A549 (cell line): ENCODE measurements around the gene DDX10.

Experiments
- BHLHE40 ChIP-seq: IDR thresholded peaks from 2 replicates; pipeline ENCODE4 v1.6.1; 2012; ENCODE audit warnings: low read depth, low read length, inconsistent platforms
- CBX2 ChIP-seq: fragments of 200-600 bp; sonication (generic); IDR thresholded peaks from 2 replicates; pipeline ENCODE4 v1.6.1; 2016; ENCODE audit warnings: low read depth, mild to moderate bottlenecking, borderline replicate concordance
- HOXA7 ChIP-seq: fragments of 250-450 bp; sonication (Bioruptor Pico); IDR thresholded peaks from 2 replicates; pipeline ENCODE4 v1.5.0; 2020; ENCODE audit warnings: mild to moderate bottlenecking, moderate library complexity
- KDM1A ChIP-seq: fragments of 200-600 bp; sonication (generic); IDR thresholded peaks from 2 replicates; pipeline ENCODE4 v1.6.1; 2016; ENCODE audit warnings: low read depth, mild to moderate bottlenecking
- RFX5 ChIP-seq: fragments of 450-650 bp; IDR thresholded peaks from 2 replicates; pipeline ENCODE4 v1.7.1; 2014; ENCODE audit warnings: antibody characterized with exemption, mild to moderate bottlenecking, moderate library complexity
- SMC3 ChIP-seq: fragments of >200 bp; sonication (Bioruptor Twin); formaldehyde crosslinking; IDR thresholded peaks from 3 replicates; pipeline ENCODE4 v1.6.1; 2018; ENCODE audit warnings: inconsistent platforms
- ZSCAN20 ChIP-seq: fragments of 250-450 bp; sonication (Bioruptor Pico); IDR thresholded peaks from 2 replicates; pipeline ENCODE4 v1.8.0; 2022; ENCODE audit warnings: mild to moderate bottlenecking, moderate library complexity
- TF ChIP-seq, protein P1 (sequence below): fragments of >200 bp; sonication (Bioruptor Twin); formaldehyde crosslinking; IDR thresholded peaks from 3 replicates; pipeline ENCODE4 v1.5.1; 2016
- TF ChIP-seq, protein P2 (sequence below): IDR thresholded peaks from 2 replicates; pipeline ENCODE4 v1.6.1; 2012

DNA sequence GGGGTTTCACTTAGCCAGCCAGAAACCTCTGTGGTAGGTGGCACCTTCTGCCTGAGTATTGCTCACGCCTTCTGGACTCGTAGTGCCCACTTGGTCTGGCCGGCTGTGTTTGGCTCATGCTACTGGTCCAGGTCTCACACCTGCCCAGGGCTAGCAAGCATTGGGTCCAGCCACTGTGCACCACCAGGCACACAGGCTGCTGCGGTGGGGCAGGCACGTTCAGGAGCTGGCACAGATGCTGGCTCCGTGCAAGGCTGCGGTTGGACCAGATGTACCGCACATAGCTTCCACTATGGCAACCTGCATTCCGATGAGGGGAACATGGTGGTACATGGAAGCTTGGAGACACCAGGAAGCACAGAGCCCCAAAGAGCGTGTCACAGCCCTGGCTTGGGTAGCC lies 36.5 kb upstream of the DDX10 start:
- TF ChIP-seq SMC3 (no peak), ZSCAN20 (CRISPR knock-in tag) (no peak), HOXA7 (CRISPR knock-in tag) (no peak), KDM1A (no peak), RFX5 (no peak), CBX2 (no peak), BHLHE40 (no peak)
- TF ChIP-seq, protein P1, sequence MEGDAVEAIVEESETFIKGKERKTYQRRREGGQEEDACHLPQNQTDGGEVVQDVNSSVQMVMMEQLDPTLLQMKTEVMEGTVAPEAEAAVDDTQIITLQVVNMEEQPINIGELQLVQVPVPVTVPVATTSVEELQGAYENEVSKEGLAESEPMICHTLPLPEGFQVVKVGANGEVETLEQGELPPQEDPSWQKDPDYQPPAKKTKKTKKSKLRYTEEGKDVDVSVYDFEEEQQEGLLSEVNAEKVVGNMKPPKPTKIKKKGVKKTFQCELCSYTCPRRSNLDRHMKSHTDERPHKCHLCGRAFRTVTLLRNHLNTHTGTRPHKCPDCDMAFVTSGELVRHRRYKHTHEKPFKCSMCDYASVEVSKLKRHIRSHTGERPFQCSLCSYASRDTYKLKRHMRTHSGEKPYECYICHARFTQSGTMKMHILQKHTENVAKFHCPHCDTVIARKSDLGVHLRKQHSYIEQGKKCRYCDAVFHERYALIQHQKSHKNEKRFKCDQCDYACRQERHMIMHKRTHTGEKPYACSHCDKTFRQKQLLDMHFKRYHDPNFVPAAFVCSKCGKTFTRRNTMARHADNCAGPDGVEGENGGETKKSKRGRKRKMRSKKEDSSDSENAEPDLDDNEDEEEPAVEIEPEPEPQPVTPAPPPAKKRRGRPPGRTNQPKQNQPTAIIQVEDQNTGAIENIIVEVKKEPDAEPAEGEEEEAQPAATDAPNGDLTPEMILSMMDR, result no peak
- TF ChIP-seq, protein P2, sequence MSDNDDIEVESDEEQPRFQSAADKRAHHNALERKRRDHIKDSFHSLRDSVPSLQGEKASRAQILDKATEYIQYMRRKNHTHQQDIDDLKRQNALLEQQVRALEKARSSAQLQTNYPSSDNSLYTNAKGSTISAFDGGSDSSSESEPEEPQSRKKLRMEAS, result no peak
